ENCODE results near the gene AK9. TPM values are rescaled to one million over a fixed set of nuclear protein-coding genes. Genes with fewer than 3 reads are reported as not detected.
"Not testable (repeated sequence)": the region's sequence is repeated elsewhere in the genome, so short reads cannot be mapped to it uniquely, and the experiment has no call there.

The AK9 gene
- total RNA-seq, 4 donors from 2014 or later: 4.1 to 10.3 (median 6.4) TPM

DNA sequence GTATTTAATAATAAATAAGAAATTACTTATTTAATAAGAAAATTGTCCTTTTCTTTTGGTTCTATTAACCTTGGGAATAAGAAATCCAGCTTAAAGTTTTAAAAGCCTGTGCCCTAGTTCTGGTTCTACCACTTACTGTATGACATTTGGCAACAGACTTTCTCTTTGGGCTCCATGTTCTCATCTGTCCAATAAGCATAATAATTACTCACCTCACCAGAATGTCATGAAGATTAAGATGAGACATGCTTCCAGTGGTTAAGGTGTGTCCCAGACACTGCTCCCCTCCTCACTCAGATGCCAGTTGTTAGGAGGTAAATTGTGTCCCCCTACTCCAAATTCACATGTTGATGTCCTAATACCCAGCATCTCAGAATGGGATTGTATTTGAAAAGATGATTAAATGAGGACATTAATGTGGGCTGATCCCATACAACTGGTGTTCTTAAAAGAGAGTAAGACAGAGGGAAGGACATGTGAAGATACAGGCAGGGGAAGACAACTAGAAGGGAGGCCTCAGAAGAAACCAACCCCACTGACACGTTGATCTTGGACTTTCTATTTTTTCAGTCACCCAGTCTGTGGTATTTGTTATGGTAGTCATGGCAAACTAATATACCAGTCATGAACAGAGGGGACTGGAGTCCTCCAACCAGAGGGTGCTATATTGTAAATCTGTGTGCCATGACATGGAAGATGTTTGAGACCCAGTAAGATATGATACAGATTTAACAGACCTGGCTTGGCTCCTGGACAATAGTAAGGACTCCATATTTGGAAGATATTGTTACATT lies 229.1 kb downstream of the AK9 start:
- 57 to 73% methylated on average over 1 of the region's 1 CpG for WGBS, 2 donors
- intact Hi-C loops (cut with DNase I; ENCODE audit: low total_unique reads): no loop called here
- H3K4me3 ChIP-seq (ENCODE audit: low read depth, poor library complexity, severe bottlenecking): no peak overlapping the region
- peak in 1 of 2 donors; percentile 15 for DNase-seq (ENCODE audit: low spot score in 2 of 2)
- TF ChIP-seq CTCF (IDR thresholded peaks at IDR 0.05): no peak
- no peak for TF ChIP-seq POLR2A (IDR thresholded peaks at IDR 0.05)

DNA sequence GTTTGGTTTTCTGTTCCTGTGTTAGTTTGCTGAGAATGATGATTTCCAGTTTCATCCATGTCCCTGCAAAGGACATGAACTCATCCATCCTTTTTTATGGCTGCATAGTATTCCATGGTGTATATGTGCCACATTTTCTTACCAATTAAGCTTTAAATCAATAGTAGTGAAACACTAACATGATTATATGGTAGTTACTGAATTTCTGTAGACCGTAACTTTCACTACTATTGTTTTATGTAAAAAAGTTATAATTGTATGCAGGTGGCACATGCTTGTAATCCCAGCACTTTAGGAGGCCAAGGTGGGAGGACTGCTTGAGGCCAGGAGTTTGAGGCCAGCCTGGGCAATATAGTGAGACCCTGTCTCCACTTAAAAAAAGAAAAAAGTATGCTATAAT lies 229.8 kb downstream of the AK9 start:
- intact Hi-C loops (cut with DNase I; ENCODE audit: low total_unique reads); H3K4me3 ChIP-seq (ENCODE audit: low read depth, poor library complexity, severe bottlenecking): not testable (repeated sequence)
- 94 to 97% methylated on average over 1 of the region's 1 CpG for WGBS, 2 donors
- DNase-seq (ENCODE audit: low spot score in 2 of 2): peak in 1 of 2 donors; percentile 1

DNA sequence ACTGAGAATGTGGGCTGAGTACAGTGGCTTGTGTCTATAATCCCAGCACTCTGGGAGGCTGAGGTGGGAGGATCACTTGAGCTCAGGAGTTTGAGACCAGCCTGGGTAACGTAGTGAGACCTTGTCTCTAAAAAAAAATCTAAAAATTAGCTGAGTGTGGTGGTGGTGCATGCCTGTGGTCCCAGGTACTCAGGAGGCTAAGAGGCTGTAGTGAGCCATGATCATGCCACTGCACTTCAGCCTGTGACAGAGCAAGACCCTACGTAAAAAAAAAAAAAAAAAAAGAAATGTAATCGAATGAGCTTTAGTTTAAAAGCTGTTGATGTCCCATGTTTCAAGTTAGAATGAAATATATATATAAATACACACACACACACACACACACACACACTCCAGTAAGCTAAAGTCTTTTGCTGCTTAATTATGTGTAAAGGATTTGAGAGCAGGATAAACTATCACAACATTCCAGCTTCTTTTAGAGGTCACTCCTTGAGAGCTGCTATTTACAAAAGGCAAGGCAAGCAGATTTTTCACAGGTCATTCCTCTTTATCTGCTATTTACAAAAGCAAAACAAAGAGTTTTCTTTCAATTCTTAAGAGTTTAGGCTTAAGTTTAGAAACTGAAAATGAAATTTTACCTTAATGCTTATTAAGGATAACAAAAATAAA lies 230.7 kb downstream of the AK9 start:
- no peak overlapping the region for H3K4me3 ChIP-seq (ENCODE audit: low read depth, poor library complexity, severe bottlenecking)
- 92 to 94% methylated on average over 3 of the region's 3 CpGs for WGBS, 2 donors
- DNase-seq (ENCODE audit: low spot score in 2 of 2): no peak
- TF ChIP-seq CTCF (IDR thresholded peaks at IDR 0.05) (no peak), POLR2A (IDR thresholded peaks at IDR 0.05) (no peak)
- intact Hi-C loops (cut with DNase I; ENCODE audit: low total_unique reads): no loop called here

DNA sequence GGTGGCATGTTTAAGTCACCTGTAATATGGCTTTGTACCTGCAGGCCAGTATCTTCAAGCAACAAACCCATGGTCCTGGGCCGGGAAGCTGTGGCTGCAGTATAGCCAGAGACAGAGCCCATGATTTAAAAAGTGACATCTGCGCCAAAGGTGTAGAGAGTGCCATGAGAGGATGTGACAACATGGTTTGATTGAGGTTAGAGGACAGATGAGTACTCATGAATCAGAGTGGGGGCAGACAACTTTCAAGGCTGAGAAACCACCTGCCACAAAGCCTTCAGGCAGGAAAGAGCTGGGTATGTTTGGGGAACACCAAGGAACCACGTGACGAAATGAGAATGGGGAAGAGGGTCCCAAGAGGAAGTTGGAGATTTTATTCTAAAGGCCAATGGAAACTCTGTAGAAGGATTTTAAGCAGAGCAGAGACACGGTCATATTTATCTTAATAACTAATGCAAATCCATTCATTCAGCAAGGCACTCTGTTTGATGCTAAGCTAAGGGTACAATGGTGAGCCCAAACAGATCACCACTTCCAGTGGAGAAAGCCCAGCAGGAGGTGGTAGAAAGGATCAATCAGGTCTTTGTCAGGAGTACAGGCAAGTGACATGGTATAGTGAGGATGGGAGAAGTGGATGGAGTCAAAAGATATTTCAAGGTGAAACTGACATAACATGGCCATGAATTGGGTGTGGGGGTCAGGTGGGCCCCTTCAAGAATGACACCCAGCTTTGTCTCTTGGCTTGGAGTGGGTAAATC lies 232.0 kb downstream of the AK9 start:
- no peak overlapping the region for H3K4me3 ChIP-seq (ENCODE audit: low read depth, poor library complexity, severe bottlenecking)
- intact Hi-C loops (cut with DNase I; ENCODE audit: low total_unique reads): no loop called here
- no peak for TF ChIP-seq POLR2A (IDR thresholded peaks at IDR 0.05)
- no peak for TF ChIP-seq CTCF (IDR thresholded peaks at IDR 0.05)
- WGBS, 2 donors: 78 to 82% methylated on average over 5 of the region's 5 CpGs
- DNase-seq (ENCODE audit: low spot score in 2 of 2): no peak

- 56 to 60% methylated on average over 6 of the region's 6 CpGs for WGBS, 2 donors
- DNase-seq (ENCODE audit: low spot score in 2 of 2): no peak
- intact Hi-C loops (cut with DNase I; ENCODE audit: low total_unique reads): no loop called here
- TF ChIP-seq POLR2A (IDR thresholded peaks at IDR 0.05): no peak
- TF ChIP-seq CTCF (IDR thresholded peaks at IDR 0.05): no peak
- H3K4me3 ChIP-seq (ENCODE audit: low read depth, poor library complexity, severe bottlenecking): no peak overlapping the region
These were observed 233.4 kb downstream of the AK9 start for GRCh38 chr6:109457562-109457996.

All from lower leg skin (tissue), 4 donors.